A549 (cell line): ENCODE measurements around the gene GLRA1. TPM values are rescaled to one million over a fixed set of nuclear protein-coding genes. Genes with fewer than 3 reads are reported as not detected.

Source experiments
- ATAC-seq, 2 experiments: fragments of 200-7000 bp in 1 of 2; fragments of >200 bp in 1 of 2; cut with Nextera tagmentation in 1 of 2; cut with Tn5 transposase in 1 of 2; 3 replicates each; pipeline versions ENCODE4 v1.8.0 to v1.9.1; 2018 to 2020; ENCODE audit warnings: mild to moderate bottlenecking in 1 of 2, moderate library complexity in 1 of 2
- CTCF ChIA-PET: fragments of 300-600 bp; sonication (Branson Sonifier 250); formaldehyde crosslinking; extraction: SDS; loops from one replicate; lab custom pipeline; 2021; ENCODE audit warnings: antibody characterized with exemption, inconsistent platforms; lab: Yijun Ruan, JAX
- POLR2A ChIA-PET: fragments of 350-600 bp; formaldehyde crosslinking; extraction: SDS; loops from one replicate; lab custom pipeline; 2021; ENCODE audit warnings: antibody characterized with exemption, inconsistent platforms; lab: Yijun Ruan, JAX
- DNase-seq, 2 experiments: peaks; one replicate each; pipeline versions ENCODE4 v3.0.0 to v3.0.0-alpha.2; 2011 to 2016; ENCODE audit warnings: low read depth in 1 of 2, low spot score in 1 of 2
- FAIRE-seq: peaks from 2 replicates; lab custom pipeline; 2011; peaks lifted over from hg19 to GRCh38; lab: Jason Lieb, UNC
- H3K27ac ChIP-seq, 2 experiments: fragments of >200 bp; sonication (Bioruptor Twin); formaldehyde crosslinking; 3 replicates each; pipeline ENCODE4 v1.5.1; 2016 to 2017
- H3K4me1 ChIP-seq: fragments of >200 bp; sonication (Bioruptor Twin); formaldehyde crosslinking; 3 replicates; pipeline ENCODE4 v1.6.1; 2016
- H3K4me2 ChIP-seq: fragments of >200 bp; sonication (Bioruptor Twin); formaldehyde crosslinking; 3 replicates; pipeline ENCODE4 v1.6.1; 2016
- H3K4me3 ChIP-seq: fragments of >200 bp; sonication (Bioruptor Twin); formaldehyde crosslinking; 3 replicates; pipeline ENCODE4 v1.5.1; 2016
- H3K9me3 ChIP-seq: fragments of >200 bp; sonication (Bioruptor Twin); formaldehyde crosslinking; 3 replicates; pipeline ENCODE4 v1.6.1; 2016
- CBX2 ChIP-seq: fragments of 200-600 bp; sonication (generic); IDR thresholded peaks from 2 replicates; pipeline ENCODE4 v1.6.1; 2016; ENCODE audit warnings: low read depth, mild to moderate bottlenecking, borderline replicate concordance
- CHD4 ChIP-seq: fragments of 200-600 bp; sonication (generic); IDR thresholded peaks from 2 replicates; pipeline ENCODE4 v1.6.1; 2016; ENCODE audit warnings: antibody characterized with exemption, mild to moderate bottlenecking, borderline replicate concordance
- CTCF ChIP-seq: fragments of >200 bp; sonication (Bioruptor Twin); formaldehyde crosslinking; IDR thresholded peaks from 3 replicates; pipeline ENCODE4 v1.5.1; 2016
- EHF ChIP-seq: fragments of 250-450 bp; sonication (Bioruptor Pico); IDR thresholded peaks from 2 replicates; pipeline ENCODE4 v1.5.0; 2020; ENCODE audit warnings: mild to moderate bottlenecking
- ELK1 ChIP-seq: fragments of 150-350 bp; IDR thresholded peaks from 2 replicates; pipeline ENCODE4 v1.6.1; 2014; ENCODE audit warnings: low read depth, mild to moderate bottlenecking, low read length
- EP300 ChIP-seq, 2 experiments: fragments of >200 bp; sonication (Bioruptor Twin); formaldehyde crosslinking; IDR thresholded peaks; 2 replicates in 1 of 2; 3 replicates in 1 of 2; pipeline ENCODE4 v1.6.1; 2016 to 2017
- FOXS1 ChIP-seq: fragments of 250-450 bp; sonication (Bioruptor Pico); IDR thresholded peaks from 2 replicates; pipeline ENCODE4 v1.5.0; 2020; ENCODE audit warnings: mild to moderate bottlenecking, moderate library complexity
- GATA3 ChIP-seq: IDR thresholded peaks from 2 replicates; pipeline ENCODE4 v1.6.1; 2012; ENCODE audit warnings: borderline replicate concordance
- HES2 ChIP-seq: fragments of >200 bp; sonication (Bioruptor Twin); formaldehyde crosslinking; IDR thresholded peaks from 2 replicates; pipeline ENCODE4 v1.6.1; 2016
- JUN ChIP-seq, 2 experiments: fragments of >200 bp; sonication (Bioruptor Twin); formaldehyde crosslinking; IDR thresholded peaks; 2 replicates in 1 of 2; 3 replicates in 1 of 2; pipeline ENCODE4 v1.6.1; 2016 to 2017
- KDM1A ChIP-seq: fragments of 200-600 bp; sonication (generic); IDR thresholded peaks from 2 replicates; pipeline ENCODE4 v1.6.1; 2016; ENCODE audit warnings: low read depth, mild to moderate bottlenecking
- KDM5A ChIP-seq: fragments of 200-600 bp; sonication (generic); IDR thresholded peaks from 2 replicates; pipeline ENCODE4 v1.6.1; 2016; ENCODE audit warnings: antibody characterized with exemption, mild to moderate bottlenecking
- MAFK ChIP-seq: fragments of 450-650 bp; IDR thresholded peaks from 2 replicates; pipeline ENCODE4 v1.6.1; 2014; ENCODE audit not compliant: partially characterized antibody
- NR3C1 ChIP-seq: fragments of >200 bp; sonication (Bioruptor Twin); formaldehyde crosslinking; IDR thresholded peaks from 3 replicates; pipeline ENCODE4 v1.6.1; 2017
- PHF8 ChIP-seq: fragments of 200-600 bp; sonication (generic); IDR thresholded peaks from 2 replicates; pipeline ENCODE4 v1.6.1; 2016; ENCODE audit warnings: low read depth, mild to moderate bottlenecking, antibody characterized with exemption, moderate library complexity, borderline replicate concordance
- RFX5 ChIP-seq: fragments of 450-650 bp; IDR thresholded peaks from 2 replicates; pipeline ENCODE4 v1.7.1; 2014; ENCODE audit warnings: antibody characterized with exemption, mild to moderate bottlenecking, moderate library complexity
- RNF2 ChIP-seq: fragments of 200-600 bp; sonication (generic); IDR thresholded peaks from 2 replicates; pipeline ENCODE4 v1.6.1; 2016; ENCODE audit warnings: low read depth, mild to moderate bottlenecking, antibody characterized with exemption, moderate library complexity, borderline replicate concordance
- SMC3 ChIP-seq: fragments of >200 bp; sonication (Bioruptor Twin); formaldehyde crosslinking; IDR thresholded peaks from 3 replicates; pipeline ENCODE4 v1.6.1; 2018; ENCODE audit warnings: inconsistent platforms
- SREBF2 ChIP-seq: fragments of 450-650 bp; IDR thresholded peaks from 2 replicates; pipeline ENCODE4 v1.6.1; 2014; ENCODE audit warnings: mild to moderate bottlenecking, moderate library complexity
- TP53 ChIP-seq: fragments of 250-450 bp; sonication (Bioruptor Pico); IDR thresholded peaks from 2 replicates; pipeline ENCODE4 v1.5.0; 2021; ENCODE audit warnings: mild to moderate bottlenecking, moderate library complexity
- USF2 ChIP-seq: fragments of 450-650 bp; IDR thresholded peaks from 2 replicates; pipeline ENCODE4 v1.6.1; 2014; ENCODE audit warnings: antibody characterized with exemption
- ZC3H11A ChIP-seq: fragments of 450-650 bp; IDR thresholded peaks from 2 replicates; pipeline ENCODE4 v1.6.1; 2014; ENCODE audit warnings: antibody characterized with exemption, mild to moderate bottlenecking
- ZSCAN20 ChIP-seq: fragments of 250-450 bp; sonication (Bioruptor Pico); IDR thresholded peaks from 2 replicates; pipeline ENCODE4 v1.8.0; 2022; ENCODE audit warnings: mild to moderate bottlenecking, moderate library complexity
- WGBS: methylation state at CpG from one replicate; pipeline ENCODE4 v1.1.6; 2017; ENCODE audit errors: missing lambda C conversion rate; 5-methylcytosine and 5-hydroxymethylcytosine counted together
- polyA plus RNA-seq, 4 experiments: library from polyadenylated mRNA; depleted of rRNA in 3 of 4; stranded (reverse); fragments of >200 nt; fragmentation: RNase III in 1 of 4; extraction: RNeasy Plus Mini Kit Qiagen cat#74134 plus additional on column Dnase treatment in 1 of 4; gene quantifications; 2 replicates in 3 of 4; 3 replicates in 1 of 4; pipeline ENCODE4 v1.2.3, GENCODE V29; 2011 to 2017

Gene GLRA1
- polyA plus RNA-seq, 2 of the 4 experiments (the other 2 are of a cell fraction): not detected

DNA sequence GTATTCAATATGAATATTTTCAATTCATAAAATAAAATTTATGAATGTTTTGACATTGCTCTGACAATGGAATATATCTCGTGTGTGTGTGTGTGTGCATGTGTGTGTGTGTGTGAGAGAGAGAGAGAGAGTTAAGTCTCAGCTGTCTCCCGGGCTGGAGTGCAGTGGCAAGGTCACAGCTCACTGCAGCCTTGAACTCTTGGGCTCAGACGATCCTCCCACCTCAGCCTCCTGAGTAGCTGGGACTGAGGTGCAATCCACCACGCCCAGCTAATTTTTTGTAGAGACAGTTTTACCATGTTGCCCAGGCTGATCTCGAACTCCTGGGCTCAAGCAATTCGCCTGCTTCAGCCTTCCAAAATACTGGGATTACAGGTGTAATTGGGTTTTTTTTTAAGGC lies 136.8 kb downstream of the GLRA1 start:
- POLR2A ChIA-PET: interaction anchor here (1.8 kb wide), 1 partner anchor 17 kb away, joined by 5 read pairs; no protein-coding TSS in a partner anchor
- no peak for FAIRE-seq
- 84% methylated on average over 6 of the region's 6 CpGs for WGBS
- DNase-seq: no peak
- Histone ChIP-seq H3K4me3 (no peak overlapping the region), H3K27ac (no peak overlapping the region), H3K4me2 (no peak overlapping the region), H3K9me3 (no peaks in the 10 kb centered on the region), H3K4me1 (peaks cover 26% of the 10 kb centered on the region)
- no peak for TF ChIP-seq CHD4
- TF ChIP-seq RNF2: no peak
- TF ChIP-seq RFX5: no peak
- TF ChIP-seq ELK1: no peak
- TF ChIP-seq USF2: no peak
- TF ChIP-seq MAFK: no peak
- TF ChIP-seq EP300 (IDR thresholded peaks at IDR 0.05): no peak
- no peak for TF ChIP-seq CBX2
- TF ChIP-seq FOXS1 (CRISPR knock-in tag): no peak
- TF ChIP-seq EHF: no peak
- no peak for TF ChIP-seq TP53 (CRISPR knock-in tag)
- no peak for TF ChIP-seq CTCF
- no peak for TF ChIP-seq ZSCAN20 (CRISPR knock-in tag)
- TF ChIP-seq PHF8: no peak
- no peak for TF ChIP-seq SREBF2
- no peak for TF ChIP-seq GATA3
- TF ChIP-seq KDM5A: no peak
- TF ChIP-seq SMC3: no peak
- ATAC-seq: no peak
- CTCF ChIA-PET: interaction anchor here (1.3 kb wide), 1 partner anchor 31 kb away, joined by 3 read pairs; no protein-coding TSS in a partner anchor

DNA sequence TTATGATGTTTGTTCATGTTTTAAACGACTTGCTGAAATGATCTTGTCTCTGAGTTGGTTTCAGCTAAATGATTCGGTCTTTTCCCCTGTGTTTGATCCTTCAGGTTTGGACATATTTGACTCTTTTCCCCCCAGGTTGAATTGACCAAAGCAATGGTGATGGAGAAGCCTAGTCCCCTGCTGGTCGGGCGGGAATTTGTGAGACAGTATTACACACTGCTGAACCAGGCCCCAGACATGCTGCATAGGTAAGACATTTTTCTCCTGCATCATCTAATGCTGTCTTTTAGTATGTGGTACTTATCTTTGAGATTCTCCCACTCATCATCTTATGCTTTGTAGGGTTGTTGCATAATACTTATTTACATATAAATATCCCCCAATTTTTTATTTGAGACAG lies 138.2 kb downstream of the GLRA1 start:
- ChIA-PET POLR2A (no interaction called here), CTCF (no interaction called here)
- Histone ChIP-seq H3K27ac (no peak overlapping the region), H3K9me3 (no peaks in the 10 kb centered on the region), H3K4me1 (peaks cover 39% of the 10 kb centered on the region), H3K4me2 (no peak overlapping the region), H3K4me3 (no peak overlapping the region)
- no peak for TF ChIP-seq NR3C1
- no peak for TF ChIP-seq KDM1A
- TF ChIP-seq ZC3H11A: no peak
- no peak for TF ChIP-seq JUN (IDR thresholded peaks at IDR 0.05)
- TF ChIP-seq USF2: no peak
- no peak for TF ChIP-seq HES2
- WGBS: 74% methylated on average over 4 of the region's 4 CpGs
- FAIRE-seq: no peak
- DNase-seq: no peak
- ATAC-seq: peak in 1 of 2 experiments; percentile 76; a peak in 4 of 6 replicates
